ENCODE data around the gene ZFR2. TPM values are rescaled to one million over a fixed set of nuclear protein-coding genes. Genes with fewer than 3 reads are reported as not detected.
"Not testable (repeated sequence)": the region's sequence is repeated elsewhere in the genome, so short reads cannot be mapped to it uniquely, and the experiment has no call there.

Gene ZFR2
- total RNA-seq, 2 donors from 2014 or later, result 0.67 to 1.4 TPM

DNA sequence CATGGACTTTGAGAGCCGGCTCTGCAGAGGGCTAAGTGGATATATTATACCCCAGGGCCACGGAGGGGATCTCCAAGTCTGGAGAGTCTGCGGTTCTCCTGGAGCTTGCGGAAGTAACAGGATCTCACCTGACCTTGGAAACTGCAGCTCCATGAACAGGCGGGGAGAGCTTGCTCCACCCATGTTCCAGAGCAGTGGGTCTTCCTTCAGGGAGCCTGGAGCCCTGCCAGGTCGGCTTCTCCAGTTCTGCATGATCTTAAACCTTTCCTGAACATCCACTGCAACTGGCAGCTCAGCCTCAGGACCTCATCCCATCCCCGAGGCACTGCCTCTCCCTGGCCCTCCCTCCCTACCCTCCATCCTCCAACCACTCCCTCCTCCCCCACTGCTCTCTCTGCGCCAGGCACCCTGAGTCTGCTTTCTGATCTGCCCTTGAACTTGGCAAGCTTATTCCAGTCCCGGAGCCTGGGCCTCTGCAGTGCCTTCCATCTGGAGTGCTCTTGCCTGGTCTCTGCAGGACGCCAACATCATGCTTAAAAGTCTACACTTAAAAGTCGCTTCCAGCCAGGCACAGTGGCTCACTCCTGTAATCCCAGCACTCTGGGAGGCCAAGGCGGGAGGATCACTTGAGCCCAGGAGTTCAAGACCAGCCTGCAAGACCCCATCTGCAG is 24.8 kb upstream of the ZFR2 start:
- Mint-ChIP-seq H3K27ac (no peak overlapping the region), H3K27me3 (peaks cover 0 to 2% of the 10 kb centered on the region in 2 donors)

GRCh38 chr19:3890591-3890990 is 21.8 kb upstream of the ZFR2 start:
- Mint-ChIP-seq H3K36me3 (no peaks in the 10 kb centered on the region), H3K4me1 (ENCODE audit: low read depth in 2 of 2) (no peaks in the 10 kb centered on the region), H3K9me3 (no peaks in the 10 kb centered on the region), H3K4me3 (no peak overlapping the region), H3K27ac (no peak overlapping the region), H3K27me3 (peaks cover 0 to 2% of the 10 kb centered on the region in 2 donors)
- DNase-seq (ENCODE audit: low spot score) (no peak), ATAC-seq (no peak)

More for the DNA sequence above, 24.8 kb upstream of the ZFR2 start:
- ATAC-seq (no peak), DNase-seq (ENCODE audit: low spot score) (no peak)
- no peaks in the 10 kb centered on the region for H3K9me3 Mint-ChIP-seq
- H3K36me3 Mint-ChIP-seq, result no peaks in the 10 kb centered on the region
- no peak overlapping the region for H3K4me3 Mint-ChIP-seq
- H3K4me1 Mint-ChIP-seq (ENCODE audit: low read depth in 2 of 2), result peaks cover 6% of the 10 kb centered on the region in 2 donors

DNA sequence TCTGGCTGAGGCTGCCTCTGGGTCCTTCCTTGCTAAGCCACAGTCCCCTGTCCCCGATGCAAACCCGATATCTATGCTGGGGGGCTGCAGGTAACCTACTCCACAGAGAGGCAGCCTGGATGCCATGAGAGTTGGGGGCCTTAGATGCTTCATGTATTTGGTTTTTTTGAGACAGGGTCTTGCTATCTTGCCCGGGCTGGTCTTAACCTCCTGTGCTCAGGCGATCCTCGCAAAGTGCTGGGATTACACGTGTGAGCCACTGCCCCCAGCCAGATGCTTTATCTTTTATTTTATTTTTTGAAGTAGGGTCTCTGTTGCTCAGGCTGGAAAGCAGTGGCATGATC is 13.2 kb upstream of the ZFR2 start:
- Mint-ChIP-seq H3K27ac (no peak overlapping the region), H3K4me3 (no peak overlapping the region)

GRCh38 chr19:3881272-3882040 is 12.6 kb upstream of the ZFR2 start:
- Mint-ChIP-seq H3K27me3 (peaks cover 0 to 17% of the 10 kb centered on the region in 2 donors), H3K9me3 (no peaks in the 10 kb centered on the region), H3K4me3 (no peak overlapping the region), H3K27ac (no peak overlapping the region), H3K4me1 (ENCODE audit: low read depth in 2 of 2) (peaks cover 0 to 7% of the 10 kb centered on the region in 2 donors), H3K36me3 (no peaks in the 10 kb centered on the region)
- DNase-seq (ENCODE audit: low spot score) (no peak), ATAC-seq (no peak)

More for the DNA sequence above, 13.2 kb upstream of the ZFR2 start:
- H3K36me3 Mint-ChIP-seq, result no peaks in the 10 kb centered on the region
- H3K27me3 Mint-ChIP-seq, result peaks cover 0 to 17% of the 10 kb centered on the region in 2 donors
- H3K9me3 Mint-ChIP-seq, result no peaks in the 10 kb centered on the region
- H3K4me1 Mint-ChIP-seq (ENCODE audit: low read depth in 2 of 2), result peaks cover 0 to 7% of the 10 kb centered on the region in 2 donors
- DNase-seq (ENCODE audit: low spot score) (no peak), ATAC-seq (no peak)

DNA sequence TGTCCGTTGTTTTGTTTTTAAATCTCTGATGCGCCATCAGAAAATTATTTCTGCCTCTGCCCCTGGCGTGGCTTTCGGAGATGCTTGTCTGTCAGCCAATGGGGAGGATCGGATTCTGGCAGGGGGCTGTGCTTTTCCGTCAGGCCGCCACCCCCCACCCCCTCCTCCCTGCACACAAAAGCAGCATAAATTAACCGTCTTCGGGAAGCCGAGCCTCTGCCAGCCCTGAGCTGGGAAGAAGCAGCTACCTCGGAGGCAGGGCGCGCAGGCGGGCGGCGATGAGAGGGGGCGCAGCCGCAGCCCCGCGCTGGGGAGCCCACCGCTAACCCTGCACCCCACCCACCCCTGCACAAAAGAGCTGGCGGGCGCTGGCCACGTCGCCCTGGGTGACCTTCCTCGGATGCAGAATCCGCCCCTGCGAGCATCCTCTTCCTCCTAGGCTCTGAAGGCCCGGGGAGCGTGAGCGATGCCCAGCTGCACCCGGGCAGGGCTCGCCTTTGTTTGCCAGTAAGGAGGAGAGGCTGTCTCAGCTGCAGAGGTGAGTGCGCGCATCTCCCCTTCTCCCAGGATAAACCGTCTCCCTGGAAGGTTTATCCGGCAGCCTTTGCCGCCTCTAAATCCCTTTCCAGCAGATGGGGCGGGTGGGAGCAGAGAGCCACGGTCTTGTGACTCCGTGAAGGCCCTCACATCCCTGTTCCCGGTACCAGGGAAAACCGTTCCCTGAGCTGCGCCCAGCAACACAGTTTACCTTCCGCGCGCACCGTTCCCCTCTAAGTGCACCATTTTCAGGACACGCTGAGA is 11.8 kb upstream of the ZFR2 start, which contains the start of gene ATCAY:
ATCAY (plus strand) TSS at position 215 of the 801 bp plus-strand sequence. CDS start 5,083 bp downstream, outside the sequence.
- DNase-seq (ENCODE audit: low spot score) (no peak), ATAC-seq (no peak)
- no peaks in the 10 kb centered on the region for H3K36me3 Mint-ChIP-seq
- H3K4me3 Mint-ChIP-seq, result no peak within 1 kb of the TSS
- H3K27ac Mint-ChIP-seq, result no peak within 1 kb of the TSS
- peaks cover 0 to 17% of the 10 kb centered on the region in 2 donors for H3K27me3 Mint-ChIP-seq
- peaks cover 0 to 7% of the 10 kb centered on the region in 2 donors for H3K4me1 Mint-ChIP-seq (ENCODE audit: low read depth in 2 of 2)
- H3K9me3 Mint-ChIP-seq, result no peaks in the 10 kb centered on the region

DNA sequence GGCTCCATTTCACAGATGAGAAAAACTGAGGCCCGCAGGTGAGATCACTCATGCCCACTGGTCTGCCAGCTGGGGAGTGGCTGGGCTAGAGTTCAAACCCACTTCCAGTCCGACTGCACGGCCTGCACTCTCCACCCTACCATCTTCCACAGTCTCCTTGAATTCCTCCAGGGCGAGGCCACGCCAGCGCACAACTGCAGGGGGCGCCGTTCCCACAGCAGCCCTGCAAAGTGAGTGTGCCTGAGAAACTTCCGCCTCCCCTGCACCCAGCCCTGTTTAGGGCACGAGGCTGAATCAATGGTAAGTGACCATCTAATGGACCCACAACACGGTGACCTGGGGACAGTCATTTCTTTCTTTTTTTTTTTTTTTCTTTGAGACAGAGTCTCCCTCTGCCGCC is 10.8 kb upstream of the ZFR2 start:
- Mint-ChIP-seq H3K4me3 (no peak overlapping the region), H3K27me3 (peaks cover 0 to 17% of the 10 kb centered on the region in 2 donors), H3K9me3 (no peaks in the 10 kb centered on the region), H3K4me1 (ENCODE audit: low read depth in 2 of 2) (peaks cover 0 to 7% of the 10 kb centered on the region in 2 donors), H3K27ac (no peak overlapping the region), H3K36me3 (no peaks in the 10 kb centered on the region)
- DNase-seq (ENCODE audit: low spot score) (no peak), ATAC-seq (no peak)

GRCh38 chr19:3874695-3875094 is 5.9 kb upstream of the ZFR2 start:
- H3K27ac Mint-ChIP-seq; DNase-seq (ENCODE audit: low spot score); H3K27me3 Mint-ChIP-seq; ATAC-seq; H3K9me3 Mint-ChIP-seq; H3K4me3 Mint-ChIP-seq; H3K4me1 Mint-ChIP-seq (ENCODE audit: low read depth in 2 of 2); H3K36me3 Mint-ChIP-seq: not testable (repeated sequence)

DNA sequence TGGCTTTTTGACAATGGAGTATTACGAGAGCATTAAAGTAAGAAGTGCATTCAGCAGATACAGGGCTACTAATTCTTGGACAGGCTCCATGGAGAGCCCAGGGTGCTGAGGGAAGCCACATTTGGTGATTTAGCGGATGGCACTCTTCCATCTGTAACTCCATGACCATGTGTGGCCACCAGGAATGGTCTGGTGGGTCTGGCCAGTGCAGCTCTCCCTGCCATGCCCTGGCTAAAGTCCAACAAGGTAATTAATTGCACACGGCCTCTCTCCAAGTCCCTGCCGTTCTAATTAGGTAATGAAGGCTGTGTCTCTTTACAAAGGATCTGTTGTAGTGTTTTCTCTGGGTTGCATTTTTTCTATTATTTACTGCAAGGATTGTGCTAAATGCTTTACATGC is 4.3 kb upstream of the ZFR2 start:
- H3K36me3 Mint-ChIP-seq, result peaks cover 6% of the 10 kb centered on the region
- peaks cover 9 to 11% of the 10 kb centered on the region in 2 donors for H3K27me3 Mint-ChIP-seq
- DNase-seq (ENCODE audit: low spot score), result no peak

DNA sequence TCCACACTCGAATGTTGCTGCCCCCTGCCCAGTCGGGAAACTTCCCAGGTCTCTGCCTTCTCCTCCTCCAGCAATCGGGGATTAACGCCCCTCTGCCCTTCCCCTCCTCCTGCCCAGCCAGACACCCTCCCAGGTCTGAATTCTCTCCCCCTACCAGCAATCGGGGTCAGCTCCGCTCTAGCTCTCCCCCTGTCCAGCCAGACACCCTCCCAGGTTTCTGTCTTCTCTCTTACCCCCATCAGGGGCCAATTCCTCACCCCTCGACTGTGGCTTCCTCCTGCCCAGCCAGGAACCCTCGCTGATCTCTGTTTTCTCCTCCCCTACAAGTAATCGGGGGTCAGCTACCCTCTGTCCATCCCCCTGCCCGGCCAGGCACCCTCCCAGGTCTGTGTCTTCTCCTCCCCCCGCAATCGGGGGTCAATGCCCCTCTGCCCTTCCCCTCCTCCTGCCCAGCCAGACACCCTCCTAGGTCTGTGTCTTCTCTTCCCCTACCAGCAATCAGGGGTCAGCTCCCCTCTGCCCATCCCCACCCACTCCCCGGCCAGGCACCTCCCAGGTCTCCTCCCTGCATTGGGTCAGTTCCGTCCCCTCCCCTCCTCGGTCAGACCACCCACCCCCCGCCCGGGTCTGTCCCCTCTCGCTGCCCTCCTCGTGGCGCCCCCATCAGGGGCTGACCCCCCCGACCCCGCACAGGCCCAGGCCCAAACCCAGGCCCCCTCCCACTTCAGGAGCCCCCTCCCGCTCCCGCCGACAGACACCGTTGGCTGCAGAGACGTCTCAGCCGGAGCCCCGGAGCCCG is 668 bp downstream of the ZFR2 start:
- Mint-ChIP-seq H3K27me3 (peaks cover 30% of the 10 kb centered on the region in 2 donors), H3K4me1 (ENCODE audit: low read depth in 2 of 2) (peaks cover 6 to 7% of the 10 kb centered on the region in 2 donors), H3K27ac (no peak overlapping the region), H3K36me3 (peaks cover 6% of the 10 kb centered on the region), H3K4me3 (no peak overlapping the region), H3K9me3 (peaks cover 3% of the 10 kb centered on the region)
- no peak for ATAC-seq
- no peak for DNase-seq (ENCODE audit: low spot score)

More for the DNA sequence above, 4.3 kb upstream of the ZFR2 start:
- Mint-ChIP-seq H3K4me3 (no peak overlapping the region), H3K27ac (no peak overlapping the region), H3K9me3 (peaks cover 3% of the 10 kb centered on the region), H3K4me1 (ENCODE audit: low read depth in 2 of 2) (peaks cover 6 to 7% of the 10 kb centered on the region in 2 donors)
- no peak for ATAC-seq

- DNase-seq (ENCODE audit: low spot score) (no peak), ATAC-seq (no peak)
- peaks cover 6 to 7% of the 10 kb centered on the region in 2 donors for H3K4me1 Mint-ChIP-seq (ENCODE audit: low read depth in 2 of 2)
- peaks cover 30% of the 10 kb centered on the region in 2 donors for H3K27me3 Mint-ChIP-seq
- peaks cover 6% of the 10 kb centered on the region for H3K36me3 Mint-ChIP-seq
- H3K27ac Mint-ChIP-seq, result no peak overlapping the region
- H3K4me3 Mint-ChIP-seq, result no peak overlapping the region
- H3K9me3 Mint-ChIP-seq, result peaks cover 3% of the 10 kb centered on the region
Measured at GRCh38 chr19:3866910-3867638, 1.8 kb downstream of the ZFR2 start.

DNA sequence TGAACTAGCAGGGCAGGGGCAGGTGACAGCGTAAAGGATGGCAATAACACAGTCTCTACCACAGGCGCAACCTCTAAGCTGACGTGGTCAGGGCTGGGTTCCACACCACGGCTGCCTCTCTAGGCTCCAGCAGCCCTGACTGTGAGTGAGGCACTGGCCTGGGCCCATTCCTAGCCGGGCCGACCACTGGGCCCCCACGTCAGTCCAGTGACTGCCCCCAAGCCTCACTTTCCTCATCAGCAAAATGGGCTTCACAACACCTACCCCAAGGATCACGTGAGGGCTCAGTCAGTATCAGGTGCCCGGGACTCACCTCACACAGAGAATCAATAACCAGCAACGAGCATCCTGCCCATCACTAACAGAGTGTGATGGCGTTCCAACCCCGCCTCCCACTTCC is 5.2 kb downstream of the ZFR2 start:
- Mint-ChIP-seq H3K4me1 (ENCODE audit: low read depth in 2 of 2) (no peaks in the 10 kb centered on the region), H3K4me3 (no peak overlapping the region), H3K27me3 (peaks cover 20 to 22% of the 10 kb centered on the region in 2 donors), H3K27ac (no peak overlapping the region), H3K36me3 (no peaks in the 10 kb centered on the region), H3K9me3 (no peaks in the 10 kb centered on the region)
- DNase-seq (ENCODE audit: low spot score), result no peak
- no peak for ATAC-seq

GRCh38 chr19:3862826-3863500 is 5.9 kb downstream of the ZFR2 start:
- H3K36me3 Mint-ChIP-seq, result no peaks in the 10 kb centered on the region
- no peaks in the 10 kb centered on the region for H3K4me1 Mint-ChIP-seq (ENCODE audit: low read depth in 2 of 2)
- no peak overlapping the region for H3K27ac Mint-ChIP-seq

More at GRCh38 chr19:3862826-3863500, 5.9 kb downstream of the ZFR2 start:
- Mint-ChIP-seq H3K27me3 (peaks cover 17 to 19% of the 10 kb centered on the region in 2 donors), H3K9me3 (no peaks in the 10 kb centered on the region), H3K4me3 (no peak overlapping the region)
- DNase-seq (ENCODE audit: low spot score), result no peak
- no peak for ATAC-seq

Data from natural killer cell treated with Interleukin-12 subunit alpha and Interleukin-12 subunit beta and Interleukin-15 and Interleukin-18, amount 100 ng/mL, for 72 hours (primary cell).